M059J (cell line): ENCODE results near the gene DOCK3. TPM values are rescaled to one million over a fixed set of nuclear protein-coding genes. Genes with fewer than 3 reads are reported as not detected.
A peak's percentile ranks its signal among the peaks of the same experiment; 100 is the strongest.
"Not testable (repeated sequence)": the region's sequence is repeated elsewhere in the genome, so short reads cannot be mapped to it uniquely, and the experiment has no call there.

ENCODE experiments used
- DNase-seq: peaks from one replicate; pipeline ENCODE4 v3.0.0-alpha.2; 2012; ENCODE audit warnings: low read depth
- total RNA-seq: library from RNA; depleted of rRNA; stranded (reverse); fragments of >200 nt; shearing (Covaris generic); gene quantifications from 2 replicates; pipeline ENCODE4 v1.2.3, GENCODE V29; 2014

DOCK3 gene
- total RNA-seq, 1 experiment from 2014 or later = 1.0 TPM

GRCh38 chr3:51199296-51199695 lies 524.6 kb downstream of the DOCK3 start:
- not testable (repeated sequence) for DNase-seq

- no peak for DNase-seq
Observed at GRCh38 chr3:51216291-51216690, 541.6 kb downstream of the DOCK3 start.

DNA sequence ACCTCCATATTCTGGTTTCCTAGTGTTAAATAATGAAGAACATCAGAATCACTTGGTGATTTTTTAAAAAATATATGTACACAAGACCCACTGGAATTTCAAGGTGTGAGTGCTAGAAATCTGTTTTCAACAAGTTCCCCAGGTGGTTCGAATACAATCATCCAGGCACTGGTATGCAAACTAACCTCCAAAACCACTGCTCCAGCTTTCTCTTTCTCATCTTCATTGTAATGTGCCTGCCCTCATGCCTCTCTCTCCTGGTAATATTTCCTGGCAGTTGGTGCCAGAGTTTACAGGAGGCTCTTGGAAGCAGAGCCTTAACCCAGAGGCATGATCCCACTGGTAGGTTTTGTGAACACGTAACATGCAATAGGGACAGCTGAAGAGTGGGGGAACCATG lies 547.2 kb downstream of the DOCK3 start:
- DNase-seq = no peak

DNA sequence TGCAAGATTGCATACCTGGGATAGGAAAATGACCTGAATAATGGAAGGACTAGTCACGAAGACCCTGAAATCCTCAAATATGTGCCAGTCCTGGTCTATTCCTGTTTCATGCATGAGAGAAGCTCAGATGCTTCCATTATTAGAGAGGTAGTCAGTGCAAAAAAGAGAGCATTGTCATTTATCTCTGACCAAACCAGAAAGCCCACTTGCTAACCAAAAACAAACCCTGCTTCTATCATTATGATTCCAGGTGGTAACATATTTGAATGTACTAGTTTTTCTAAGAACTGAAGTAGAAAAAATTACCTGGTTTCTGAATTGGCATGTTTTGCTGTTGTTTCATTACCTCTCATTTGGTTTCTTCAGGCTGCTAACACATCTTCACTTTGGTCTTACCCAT lies 549.6 kb downstream of the DOCK3 start:
- DNase-seq = no peak

- no peak for DNase-seq
Observed at GRCh38 chr3:51224843-51225242, 550.1 kb downstream of the DOCK3 start.

DNA sequence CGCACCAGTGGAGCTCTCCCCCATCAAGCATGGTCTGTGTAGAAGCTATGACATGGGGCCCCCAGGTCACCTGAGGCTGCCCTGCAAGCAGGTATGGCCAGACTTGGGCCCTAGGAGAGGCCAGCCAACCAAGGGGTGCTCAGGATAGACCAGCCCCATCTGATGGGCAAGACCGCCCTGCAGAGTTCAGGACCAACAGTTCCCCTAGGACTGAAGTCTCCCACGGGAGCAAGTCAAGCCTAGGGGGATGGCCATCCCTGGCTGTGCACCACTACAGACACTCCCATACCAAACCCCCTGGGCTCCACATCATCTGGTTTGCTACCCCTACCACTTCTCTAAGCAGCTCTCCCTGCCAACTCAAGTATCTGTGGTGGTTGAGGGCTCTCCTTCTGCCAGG lies 568.2 kb downstream of the DOCK3 start:
- no peak for DNase-seq

DNA sequence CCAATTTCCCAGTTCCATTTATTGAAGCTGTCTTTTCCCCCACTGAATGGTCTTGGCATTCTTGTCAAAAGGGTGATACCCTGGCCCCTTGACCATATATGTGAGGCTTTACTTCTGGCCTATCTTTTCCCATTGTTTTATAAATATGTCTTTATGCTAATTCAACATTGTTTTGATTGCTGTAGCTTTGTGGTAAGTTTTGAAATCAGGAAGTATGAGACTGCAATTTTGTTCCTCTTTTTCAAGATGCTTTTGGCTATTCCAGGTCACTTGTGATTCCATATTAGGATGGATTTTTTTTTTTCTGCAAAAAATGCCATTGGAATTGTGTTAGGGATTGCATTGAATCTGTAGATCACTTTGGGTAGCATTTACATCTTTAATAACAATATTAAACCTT lies 569.2 kb downstream of the DOCK3 start:
- no peak for DNase-seq

- peak; percentile 56 for DNase-seq
Observed at GRCh38 chr3:51245867-51246266, 571.1 kb downstream of the DOCK3 start.

DNA sequence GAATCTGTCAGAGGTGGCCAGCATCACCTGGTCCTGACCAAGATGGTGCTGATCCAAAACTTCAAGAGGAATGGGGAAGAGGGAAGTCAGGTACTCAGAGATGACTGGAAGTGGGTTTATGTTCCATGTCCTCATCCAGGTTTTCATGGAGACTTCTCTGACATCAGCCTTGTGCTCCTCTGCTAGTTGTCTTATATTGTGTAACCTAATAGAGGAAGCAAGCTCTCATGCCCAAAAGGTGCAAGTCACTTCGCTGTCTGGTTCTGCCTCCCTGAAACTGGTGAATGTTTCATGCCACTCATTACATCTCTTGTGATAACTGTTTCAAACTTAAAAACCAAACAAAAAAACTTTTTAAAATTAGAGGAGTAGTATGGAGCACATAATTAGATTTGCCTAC lies 583.1 kb downstream of the DOCK3 start:
- DNase-seq = no peak

DNA sequence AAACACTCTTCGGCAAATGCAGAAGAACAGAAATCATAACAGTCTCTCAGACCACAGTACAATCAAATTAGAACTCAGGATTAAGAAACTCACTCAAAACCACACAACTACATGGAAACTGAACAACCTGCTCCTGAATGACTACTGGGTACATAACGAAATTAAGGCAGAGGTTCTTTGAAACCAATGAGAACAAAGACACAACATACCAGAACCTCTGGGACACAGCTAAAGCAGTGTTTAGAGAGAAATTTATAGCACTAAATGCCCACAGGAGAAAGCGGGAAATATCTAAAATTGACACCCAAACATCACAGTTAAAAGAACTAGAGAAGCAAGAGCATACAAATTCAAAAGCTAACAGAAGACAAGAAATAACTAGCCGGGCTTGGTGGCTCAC lies 589.4 kb downstream of the DOCK3 start:
- not testable (repeated sequence) for DNase-seq

DNA sequence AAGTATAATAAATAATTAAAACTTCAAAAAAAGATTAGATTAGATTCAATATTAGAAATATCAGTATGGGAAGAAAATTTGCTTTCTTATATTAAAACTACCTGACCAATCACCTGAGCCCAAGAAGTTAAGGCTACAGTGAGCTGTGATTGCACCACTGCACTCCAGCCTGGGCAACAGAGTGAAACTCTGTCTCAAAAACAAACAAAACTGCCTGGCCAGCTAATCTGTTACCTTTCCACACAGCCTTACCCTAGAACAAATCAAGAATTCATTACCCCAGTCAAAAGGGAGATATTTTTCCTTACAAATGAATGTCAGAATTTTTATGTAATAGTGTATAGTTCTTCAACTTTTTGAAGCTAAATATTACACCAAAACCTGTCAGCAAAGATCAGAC lies 593.4 kb downstream of the DOCK3 start:
- no peak for DNase-seq

DNA sequence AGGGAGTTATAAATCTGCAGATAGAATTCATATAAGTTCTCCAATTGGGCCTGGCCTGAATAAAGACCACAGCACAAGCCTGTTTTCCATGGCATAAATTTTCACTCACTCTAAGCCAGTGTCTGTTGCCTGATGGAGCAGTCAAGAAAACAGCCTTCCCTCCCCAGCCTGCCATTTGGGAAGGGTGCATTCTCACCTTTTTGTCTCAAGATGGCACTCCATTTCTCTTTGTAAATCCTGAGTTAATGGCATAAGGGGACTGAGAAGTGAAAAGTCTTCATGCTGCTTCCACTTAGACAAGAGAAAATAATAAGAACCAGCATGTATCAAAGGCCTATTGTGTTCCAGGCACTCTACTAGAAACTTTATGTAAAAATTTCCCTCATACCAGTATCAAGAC lies 594.7 kb downstream of the DOCK3 start:
- DNase-seq = peak; percentile 6

DNA sequence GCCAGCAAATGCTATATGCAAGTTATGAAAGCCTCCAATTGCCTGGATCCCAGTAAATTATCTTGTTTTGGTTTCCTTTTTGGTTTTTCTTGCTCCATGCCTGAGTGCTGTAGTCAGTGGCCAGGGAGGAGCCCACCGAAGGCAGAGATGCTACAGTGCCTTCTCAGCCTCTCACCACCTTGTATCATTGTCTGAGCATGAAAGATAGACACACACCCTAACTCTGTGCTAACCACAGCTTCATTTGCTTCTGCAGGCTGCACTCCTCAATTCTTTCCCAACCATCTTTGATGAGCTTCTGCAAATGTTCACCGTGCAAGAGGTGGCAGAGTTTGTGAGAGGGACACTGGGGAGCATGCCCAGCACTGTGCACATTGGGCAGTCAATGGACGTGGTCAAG lies 595.8 kb downstream of the DOCK3 start:
- DNase-seq = no peak

- DNase-seq = no peak
Observed at GRCh38 chr3:51271172-51271571, 596.4 kb downstream of the DOCK3 start.

DNA sequence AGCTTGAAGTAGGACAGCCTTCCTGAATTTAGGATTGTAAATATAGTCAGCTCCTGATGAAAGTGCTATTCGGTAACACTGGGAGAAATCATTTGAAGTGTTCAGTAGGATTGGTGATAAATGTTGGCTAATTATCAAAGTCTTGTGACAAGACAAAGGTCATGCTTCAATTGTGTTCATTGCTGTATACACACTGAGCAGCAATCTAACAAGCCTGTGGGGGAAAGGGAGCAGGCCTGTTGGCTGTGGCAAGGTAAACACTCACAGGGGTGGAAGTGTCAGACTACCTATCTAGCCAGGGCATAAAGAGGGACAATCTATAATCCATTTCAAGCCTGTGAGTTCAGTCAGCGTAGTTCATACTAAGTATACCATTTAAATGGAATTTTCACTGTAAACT lies 599.3 kb downstream of the DOCK3 start:
- DNase-seq = no peak

GRCh38 chr3:51275111-51275805 lies 600.5 kb downstream of the DOCK3 start:
- DNase-seq = no peak

GRCh38 chr3:51276046-51276445 lies 601.3 kb downstream of the DOCK3 start:
- DNase-seq = no peak

- DNase-seq = no peak
Observed at GRCh38 chr3:51279448-51279847, 604.7 kb downstream of the DOCK3 start.

DNA sequence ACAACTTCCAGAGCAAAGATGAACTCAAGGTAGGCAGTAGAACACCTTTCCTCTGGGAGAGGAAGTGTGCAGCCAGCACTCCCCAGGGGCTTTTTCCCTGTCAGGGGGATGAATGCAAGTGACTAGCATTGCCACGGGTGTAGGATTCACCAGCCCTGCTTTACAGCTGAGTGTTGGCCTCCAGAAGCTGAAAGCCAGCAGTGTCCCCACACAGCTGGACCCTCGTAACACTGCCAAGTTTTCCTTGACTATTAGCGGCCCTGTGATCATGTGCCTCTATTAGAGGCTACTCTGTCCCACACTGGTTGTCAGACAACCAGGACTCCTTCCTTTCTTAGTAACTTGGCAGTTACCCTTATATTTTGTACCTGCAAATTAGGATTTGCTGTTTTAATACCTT lies 605.4 kb downstream of the DOCK3 start:
- DNase-seq = no peak

DNA sequence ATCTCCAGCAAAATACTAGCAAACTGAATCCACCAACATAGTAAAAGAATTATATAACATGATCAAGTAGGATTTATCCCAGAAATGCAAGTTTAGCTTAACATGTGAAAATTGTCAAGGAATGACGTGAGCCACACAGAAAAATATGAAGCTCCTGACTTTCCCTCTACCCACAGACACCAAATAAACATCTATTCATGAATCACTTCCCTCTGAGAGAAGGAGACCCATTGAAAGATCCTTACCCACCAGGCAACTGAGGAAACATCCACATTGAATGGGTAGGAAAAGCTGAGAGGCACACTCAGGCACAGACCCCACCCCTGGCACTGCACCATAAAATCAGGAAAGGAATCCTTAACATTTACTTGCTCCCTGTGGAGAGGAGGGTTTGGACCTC lies 608.2 kb downstream of the DOCK3 start:
- DNase-seq = peak; percentile 40

DNA sequence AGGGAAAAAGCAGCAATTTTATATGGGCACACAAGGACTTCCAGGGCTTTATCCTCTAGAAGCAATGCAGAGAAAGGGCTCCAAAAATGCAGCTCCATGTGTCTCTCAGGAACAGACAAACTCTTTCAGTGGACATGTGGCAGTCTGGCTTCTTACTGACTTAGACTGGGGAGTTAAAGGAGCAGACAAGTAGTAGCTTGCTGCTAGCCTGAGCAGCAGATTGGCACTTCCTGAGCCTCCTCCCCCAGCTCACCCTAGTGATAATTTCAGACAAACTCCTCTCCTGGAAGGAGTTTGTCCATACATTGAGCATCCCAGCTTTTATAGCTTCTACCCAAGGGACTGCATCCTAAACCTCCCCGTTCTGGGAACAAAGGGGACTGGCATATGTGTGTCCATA lies 608.7 kb downstream of the DOCK3 start:
- no peak for DNase-seq

DNA sequence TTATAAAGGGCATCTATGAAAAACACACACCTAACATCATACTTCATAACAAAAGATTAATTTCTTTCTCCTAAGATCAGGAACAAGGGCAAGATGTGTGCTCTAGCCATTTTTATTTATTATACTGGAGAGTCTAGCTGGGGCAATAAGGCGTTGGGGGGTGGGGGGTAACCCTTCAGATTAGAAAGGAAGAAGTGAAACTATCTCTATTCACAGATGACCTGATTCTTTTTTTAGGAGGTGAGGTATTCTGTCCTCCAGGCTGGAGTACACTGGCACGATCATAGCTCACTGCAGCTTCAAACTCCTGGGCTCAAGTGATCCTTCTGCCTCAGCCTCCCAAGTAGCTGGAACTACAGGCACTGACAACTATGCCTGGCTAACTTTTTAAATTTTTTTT lies 620.9 kb downstream of the DOCK3 start:
- DNase-seq = no peak

- DNase-seq = no peak
Observed at GRCh38 chr3:51297333-51297732, 622.6 kb downstream of the DOCK3 start.

DNA sequence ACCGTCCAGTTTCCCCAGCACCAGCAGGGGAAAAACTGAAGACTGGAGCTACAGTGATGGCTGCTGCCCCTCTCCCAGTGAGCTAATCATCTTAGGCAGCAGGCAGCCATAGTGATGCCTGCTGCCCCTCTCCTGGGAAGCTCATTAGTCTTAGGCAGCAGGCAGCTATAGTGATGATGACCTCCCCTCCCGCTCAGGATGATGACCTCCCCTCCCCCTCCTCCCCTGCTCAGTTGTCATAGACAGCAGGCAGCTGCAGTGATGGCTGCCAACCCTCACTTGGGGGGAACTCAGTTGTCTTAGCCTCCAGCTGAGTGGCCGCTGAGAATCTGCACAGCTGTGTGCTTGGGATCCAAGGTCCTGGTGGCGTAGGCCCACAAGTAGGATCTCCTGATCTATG lies 629.5 kb downstream of the DOCK3 start:
- DNase-seq = no peak
